HEK293T (cell line): ENCODE data around the gene RAD18.

Source experiments
- ARNT ChIP-seq: fragments of 450-650 bp; IDR thresholded peaks from 2 replicates; pipeline ENCODE4 v1.6.1; 2017; ENCODE audit warnings: mild to moderate bottlenecking
- BHLHE40 ChIP-seq: fragments of 450-650 bp; IDR thresholded peaks from 2 replicates; pipeline ENCODE4 v1.6.1; 2016; ENCODE audit warnings: mild to moderate bottlenecking, moderate library complexity, borderline replicate concordance
- ELF4 ChIP-seq: fragments of 450-650 bp; IDR thresholded peaks from 2 replicates; pipeline ENCODE4 v1.6.1; 2017; ENCODE audit warnings: antibody characterized with exemption
- FOXM1 ChIP-seq: fragments of 450-650 bp; IDR thresholded peaks from 2 replicates; pipeline ENCODE4 v1.6.1; 2017; ENCODE audit warnings: mild to moderate bottlenecking, borderline replicate concordance
- L3MBTL2 ChIP-seq: fragments of 450-650 bp; conservative IDR thresholded peaks from 2 replicates; pipeline ENCODE4 v1.6.1; 2016; ENCODE audit warnings: mild to moderate bottlenecking
- NFRKB ChIP-seq: fragments of 450-650 bp; IDR thresholded peaks from 2 replicates; pipeline ENCODE4 v1.6.1; 2016; ENCODE audit warnings: mild to moderate bottlenecking, moderate library complexity
- PKNOX1 ChIP-seq: fragments of 450-650 bp; IDR thresholded peaks from 2 replicates; pipeline ENCODE4 v1.6.1; 2016
- SUZ12 ChIP-seq: fragments of 450-650 bp; IDR thresholded peaks from 2 replicates; pipeline ENCODE4 v1.6.1; 2016; ENCODE audit warnings: mild to moderate bottlenecking

- TF ChIP-seq FOXM1 (no peak), ELF4 (no peak), PKNOX1 (no peak), ARNT (no peak), L3MBTL2 (no peak), NFRKB (no peak), BHLHE40 (no peak), SUZ12 (no peak)
Observed at GRCh38 chr3:8903191-8903590, 60.1 kb downstream of the RAD18 start.
